ENCODE measurements around the gene OTC.

The OTC gene

DNA sequence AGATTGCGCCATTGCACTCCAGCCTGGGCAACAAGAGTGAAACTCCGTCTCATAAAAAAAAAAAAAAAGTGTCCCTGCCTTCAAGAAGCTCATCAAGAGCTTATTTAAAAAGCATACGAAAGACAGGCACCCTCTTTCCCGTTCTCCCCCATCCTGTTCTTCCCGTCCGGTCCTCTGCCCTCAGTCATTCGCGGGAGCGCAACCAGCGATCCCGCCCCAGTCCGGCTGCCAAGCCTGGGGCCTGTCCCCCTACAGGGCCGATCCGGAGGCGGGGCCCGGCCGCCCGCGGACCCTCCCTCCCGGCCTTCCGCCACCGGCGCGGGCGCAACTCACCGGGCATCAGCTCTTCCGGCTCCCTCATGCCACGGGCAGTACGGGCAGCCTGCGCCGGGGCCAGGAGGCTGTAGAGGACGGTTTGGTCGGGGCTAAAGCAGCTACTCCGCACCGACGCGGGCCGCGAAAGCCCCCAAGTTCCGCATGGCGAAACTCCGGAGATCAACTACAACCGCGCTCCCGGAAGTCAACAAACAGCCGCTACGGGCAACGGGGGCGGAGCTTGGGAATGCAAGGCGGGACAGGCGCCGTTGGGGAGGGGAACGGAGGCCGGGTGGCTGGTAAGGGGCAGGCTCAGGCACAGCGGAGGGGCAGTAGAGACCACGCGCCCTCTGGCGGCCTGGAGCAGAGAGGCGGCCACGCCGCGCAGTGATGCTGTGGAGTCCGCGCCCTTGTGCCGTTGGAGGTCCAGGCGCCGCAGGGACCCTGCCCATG, 25.2 kb upstream of the OTC start, which contains the start of gene RPGR:
RPGR (minus strand) TSS at position 503 of the 768 bp plus-strand sequence; CDS start at position 361, 142 bp downstream.
- Histone ChIP-seq H3K27ac (ENCODE audit: low read depth in 2 of 2, low read length in 2 of 2) (peak within 1 kb of the TSS; percentile 77 to 85), H3K36me3 (ENCODE audit: control insufficient read depth in 2 of 2, insufficient read depth in 2 of 2, low read length in 2 of 2) (no peaks in the 10 kb centered on the region), H3K9ac (ENCODE audit: low read depth in 1 of 2, low read length in 2 of 2) (peak within 1 kb of the TSS; percentile 65 to 74), H3K4me1 (ENCODE audit: control insufficient read depth in 2 of 2, insufficient read depth in 2 of 2, low read length in 2 of 2) (peaks cover 0 to 4% of the 10 kb centered on the region in 2 donors), H3K4me3 (ENCODE audit: low read length in 2 of 2) (peak within 1 kb of the TSS; percentile 77 to 81), H3K9me3 (ENCODE audit: control insufficient read depth in 2 of 2, low read length in 2 of 2) (no peaks in the 10 kb centered on the region), H3K27me3 (ENCODE audit: control insufficient read depth in 2 of 2, insufficient read depth in 2 of 2, low read length in 2 of 2) (no peaks in the 10 kb centered on the region)

DNA sequence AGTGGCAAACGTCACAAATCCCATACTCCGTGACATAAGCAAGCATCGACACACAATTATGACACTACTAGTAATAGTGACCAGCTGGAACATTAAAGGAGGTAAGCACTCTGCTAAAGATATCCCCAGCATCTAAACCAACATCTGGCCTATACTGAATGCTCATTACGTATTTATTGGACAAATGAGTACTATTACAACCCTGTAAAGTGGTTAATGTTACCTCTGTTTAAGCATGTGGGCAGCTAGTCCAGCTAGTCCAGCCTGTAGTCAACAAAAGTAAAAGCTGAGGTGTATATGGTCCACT, 24.7 kb upstream of the OTC start:
- no peaks in the 10 kb centered on the region for H3K36me3 ChIP-seq (ENCODE audit: control insufficient read depth in 2 of 2, insufficient read depth in 2 of 2, low read length in 2 of 2)
- peak overlapping the region; percentile 77 to 85 for H3K27ac ChIP-seq (ENCODE audit: low read depth in 2 of 2, low read length in 2 of 2)
- peaks cover 0 to 4% of the 10 kb centered on the region in 2 donors for H3K4me1 ChIP-seq (ENCODE audit: control insufficient read depth in 2 of 2, insufficient read depth in 2 of 2, low read length in 2 of 2)
- no peaks in the 10 kb centered on the region for H3K9me3 ChIP-seq (ENCODE audit: control insufficient read depth in 2 of 2, low read length in 2 of 2)
- H3K27me3 ChIP-seq (ENCODE audit: control insufficient read depth in 2 of 2, insufficient read depth in 2 of 2, low read length in 2 of 2): no peaks in the 10 kb centered on the region
- no peak overlapping the region for H3K9ac ChIP-seq (ENCODE audit: low read depth in 1 of 2, low read length in 2 of 2)
- H3K4me3 ChIP-seq (ENCODE audit: low read length in 2 of 2): peak overlapping the region; percentile 77 to 81

DNA sequence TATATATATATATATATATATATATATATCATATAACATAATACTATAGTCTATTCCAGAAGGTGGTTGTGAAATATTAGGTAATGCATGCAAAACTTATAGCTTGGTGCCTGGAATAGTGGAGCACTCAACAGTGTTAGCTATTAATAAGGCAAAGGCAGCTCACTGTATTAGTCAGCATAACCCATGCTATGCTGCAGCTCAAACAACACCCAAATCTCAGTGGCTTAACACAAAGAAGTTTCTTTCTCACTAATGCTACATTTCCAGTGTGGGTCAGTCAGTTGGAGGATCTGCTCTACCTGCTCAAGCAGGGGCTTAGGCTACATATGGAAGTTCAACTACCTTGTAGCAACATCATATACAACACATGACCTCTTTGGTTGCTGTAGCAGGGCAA, 19.9 kb upstream of the OTC start:
- Histone ChIP-seq H3K36me3 (ENCODE audit: control insufficient read depth in 2 of 2, insufficient read depth in 2 of 2, low read length in 2 of 2) (no peaks in the 10 kb centered on the region), H3K4me1 (ENCODE audit: control insufficient read depth in 2 of 2, insufficient read depth in 2 of 2, low read length in 2 of 2) (peaks cover 0 to 20% of the 10 kb centered on the region in 2 donors), H3K9me3 (ENCODE audit: control insufficient read depth in 2 of 2, low read length in 2 of 2) (no peaks in the 10 kb centered on the region), H3K27me3 (ENCODE audit: control insufficient read depth in 2 of 2, insufficient read depth in 2 of 2, low read length in 2 of 2) (peaks cover 0 to 2% of the 10 kb centered on the region in 2 donors), H3K27ac (ENCODE audit: low read depth in 2 of 2, low read length in 2 of 2) (no peak overlapping the region), H3K4me3 (ENCODE audit: low read length in 2 of 2) (no peak overlapping the region), H3K9ac (ENCODE audit: low read depth in 1 of 2, low read length in 2 of 2) (no peak overlapping the region)

DNA sequence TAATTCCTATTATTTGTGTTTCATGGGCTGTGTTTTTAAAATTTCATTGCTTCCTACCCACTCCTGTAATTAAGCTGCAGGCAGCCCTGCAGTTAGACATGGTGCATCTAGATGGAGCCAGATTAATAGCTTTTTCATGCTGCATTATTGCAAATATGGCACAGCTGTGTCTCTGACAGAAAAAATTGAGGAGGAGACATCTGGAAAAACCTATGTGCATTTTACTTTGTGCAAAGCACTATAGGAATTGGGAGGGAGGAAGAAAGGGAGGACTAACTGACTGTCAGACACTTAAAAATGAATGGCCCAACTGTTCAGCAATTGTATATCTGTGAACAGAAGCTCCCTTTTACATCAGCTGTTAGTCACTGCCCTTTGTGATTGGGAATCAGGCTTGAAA, 17.0 kb upstream of the OTC start:
- no peaks in the 10 kb centered on the region for H3K9me3 ChIP-seq (ENCODE audit: control insufficient read depth in 2 of 2, low read length in 2 of 2)
- H3K27ac ChIP-seq (ENCODE audit: low read depth in 2 of 2, low read length in 2 of 2): no peak overlapping the region
- H3K36me3 ChIP-seq (ENCODE audit: control insufficient read depth in 2 of 2, insufficient read depth in 2 of 2, low read length in 2 of 2): no peaks in the 10 kb centered on the region
- H3K9ac ChIP-seq (ENCODE audit: low read depth in 1 of 2, low read length in 2 of 2): no peak overlapping the region
- peaks cover 0 to 16% of the 10 kb centered on the region in 2 donors for H3K4me1 ChIP-seq (ENCODE audit: control insufficient read depth in 2 of 2, insufficient read depth in 2 of 2, low read length in 2 of 2)
- no peak overlapping the region for H3K4me3 ChIP-seq (ENCODE audit: low read length in 2 of 2)
- H3K27me3 ChIP-seq (ENCODE audit: control insufficient read depth in 2 of 2, insufficient read depth in 2 of 2, low read length in 2 of 2): peaks cover 0 to 2% of the 10 kb centered on the region in 2 donors

DNA sequence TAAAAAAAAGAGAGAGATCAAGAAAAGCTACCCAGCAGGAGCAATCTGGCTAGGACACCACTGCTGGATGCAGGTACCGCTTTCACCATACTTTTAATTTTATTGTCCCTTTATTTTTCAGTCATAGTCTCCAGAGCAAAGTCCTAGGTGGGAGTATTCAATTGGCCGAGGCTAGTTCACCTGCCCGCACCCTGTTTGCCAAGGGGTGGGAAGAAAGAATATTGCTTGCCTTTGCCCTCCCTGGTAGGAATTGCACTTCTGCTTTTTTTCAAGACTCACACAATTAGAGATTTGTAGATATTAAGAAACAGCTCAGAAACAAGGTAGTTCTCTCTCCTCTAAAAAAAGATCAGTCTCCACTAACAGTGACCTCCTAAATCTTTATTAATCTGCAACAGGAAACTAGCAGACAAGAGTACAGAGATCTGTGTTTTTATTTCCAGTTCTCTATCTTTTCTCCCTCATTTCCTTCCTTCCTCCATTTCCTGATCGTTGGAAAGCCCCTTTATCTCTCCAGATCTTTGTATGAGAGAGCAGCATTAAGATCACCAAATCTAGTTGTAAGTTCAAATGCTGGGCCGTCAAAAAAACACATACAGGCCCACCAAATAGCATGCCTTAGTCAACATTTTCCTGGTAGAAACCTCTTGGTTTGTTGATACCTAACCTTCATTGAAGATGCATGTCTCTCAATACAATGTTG, 15.7 kb upstream of the OTC start:
- Histone ChIP-seq H3K9ac (ENCODE audit: low read depth in 1 of 2, low read length in 2 of 2) (no peak overlapping the region), H3K4me1 (ENCODE audit: control insufficient read depth in 2 of 2, insufficient read depth in 2 of 2, low read length in 2 of 2) (peaks cover 0 to 16% of the 10 kb centered on the region in 2 donors), H3K4me3 (ENCODE audit: low read length in 2 of 2) (no peak overlapping the region), H3K9me3 (ENCODE audit: control insufficient read depth in 2 of 2, low read length in 2 of 2) (no peaks in the 10 kb centered on the region), H3K27ac (ENCODE audit: low read depth in 2 of 2, low read length in 2 of 2) (peak overlapping the region; percentile 61 to 66), H3K36me3 (ENCODE audit: control insufficient read depth in 2 of 2, insufficient read depth in 2 of 2, low read length in 2 of 2) (no peaks in the 10 kb centered on the region), H3K27me3 (ENCODE audit: control insufficient read depth in 2 of 2, insufficient read depth in 2 of 2, low read length in 2 of 2) (peaks cover 0 to 2% of the 10 kb centered on the region in 2 donors)

DNA sequence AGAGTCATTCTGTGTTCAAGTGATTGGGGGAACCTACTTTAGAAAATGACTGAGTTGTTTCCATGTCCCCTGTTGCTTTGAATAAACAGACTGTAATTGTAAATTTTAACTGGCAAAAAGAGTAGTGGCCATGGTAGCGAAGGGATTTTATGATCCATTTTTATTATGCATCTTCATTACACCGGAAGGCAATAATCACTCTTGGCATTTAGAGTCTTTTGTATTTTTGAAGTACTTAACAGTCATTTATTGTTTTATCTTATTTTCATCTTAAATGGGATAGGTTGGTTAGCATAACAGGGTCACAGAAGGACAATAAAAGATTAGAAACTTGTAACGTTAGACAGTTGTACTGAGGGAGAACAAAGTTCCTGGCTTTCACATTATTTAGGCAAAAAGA, 11.0 kb upstream of the OTC start:
- Histone ChIP-seq H3K4me1 (ENCODE audit: control insufficient read depth in 2 of 2, insufficient read depth in 2 of 2, low read length in 2 of 2) (peaks cover 6 to 10% of the 10 kb centered on the region in 2 donors), H3K9me3 (ENCODE audit: control insufficient read depth in 2 of 2, low read length in 2 of 2) (no peaks in the 10 kb centered on the region), H3K36me3 (ENCODE audit: control insufficient read depth in 2 of 2, insufficient read depth in 2 of 2, low read length in 2 of 2) (no peaks in the 10 kb centered on the region), H3K27ac (ENCODE audit: low read depth in 2 of 2, low read length in 2 of 2) (no peak overlapping the region), H3K27me3 (ENCODE audit: control insufficient read depth in 2 of 2, insufficient read depth in 2 of 2, low read length in 2 of 2) (no peaks in the 10 kb centered on the region), H3K9ac (ENCODE audit: low read depth in 1 of 2, low read length in 2 of 2) (no peak overlapping the region), H3K4me3 (ENCODE audit: low read length in 2 of 2) (no peak overlapping the region)

DNA sequence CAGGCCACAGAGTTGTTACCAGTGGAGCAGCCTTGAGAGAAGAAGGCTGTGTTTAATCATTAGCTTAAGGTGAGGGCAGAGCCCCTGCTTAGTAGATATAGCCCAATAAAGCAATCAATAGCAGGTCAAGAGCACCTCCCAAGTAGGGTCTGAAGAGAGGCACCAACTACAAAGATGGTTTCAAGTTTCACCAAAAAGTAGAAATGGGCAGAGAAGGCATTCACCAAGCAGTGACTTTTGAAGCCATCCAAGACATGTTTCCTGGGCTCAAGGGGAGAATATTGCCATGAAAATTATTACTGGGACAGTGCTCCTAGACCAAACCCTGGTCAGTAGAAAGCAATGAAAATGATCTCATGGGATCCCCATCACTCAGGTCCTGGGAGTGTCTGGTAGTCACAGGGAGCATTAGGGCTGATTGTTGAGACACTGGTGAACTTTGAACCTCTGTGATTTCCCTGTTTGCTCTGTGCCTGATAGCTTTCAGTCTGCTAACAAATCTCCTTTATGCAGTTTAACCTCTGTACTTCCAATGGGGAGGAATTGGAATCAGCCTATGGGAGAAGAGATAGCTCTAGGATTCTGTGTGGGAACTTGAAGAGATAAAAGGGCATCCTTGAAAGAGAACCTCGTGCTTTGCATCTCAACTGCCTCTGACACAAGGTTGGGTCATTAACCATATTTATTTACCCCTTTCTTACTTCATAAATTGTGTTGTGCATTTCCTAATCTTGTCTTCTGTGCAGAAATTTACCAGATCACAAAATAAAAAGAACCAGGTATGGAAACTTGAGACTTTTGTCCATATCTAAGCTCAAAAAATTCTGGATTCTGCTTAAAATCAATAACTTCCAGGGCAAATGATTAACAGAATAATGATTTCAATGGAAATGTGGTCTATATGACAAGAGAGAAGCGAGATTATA, 9.3 kb upstream of the OTC start:
- H3K27ac ChIP-seq (ENCODE audit: low read depth in 2 of 2, low read length in 2 of 2): peak overlapping the region; percentile 72 to 74
- H3K27me3 ChIP-seq (ENCODE audit: control insufficient read depth in 2 of 2, insufficient read depth in 2 of 2, low read length in 2 of 2): no peaks in the 10 kb centered on the region
- H3K4me1 ChIP-seq (ENCODE audit: control insufficient read depth in 2 of 2, insufficient read depth in 2 of 2, low read length in 2 of 2): peaks cover 4 to 6% of the 10 kb centered on the region in 2 donors
- H3K36me3 ChIP-seq (ENCODE audit: control insufficient read depth in 2 of 2, insufficient read depth in 2 of 2, low read length in 2 of 2): no peaks in the 10 kb centered on the region
- H3K9ac ChIP-seq (ENCODE audit: low read depth in 1 of 2, low read length in 2 of 2): no peak overlapping the region
- no peaks in the 10 kb centered on the region for H3K9me3 ChIP-seq (ENCODE audit: control insufficient read depth in 2 of 2, low read length in 2 of 2)
- H3K4me3 ChIP-seq (ENCODE audit: low read length in 2 of 2): no peak overlapping the region

DNA sequence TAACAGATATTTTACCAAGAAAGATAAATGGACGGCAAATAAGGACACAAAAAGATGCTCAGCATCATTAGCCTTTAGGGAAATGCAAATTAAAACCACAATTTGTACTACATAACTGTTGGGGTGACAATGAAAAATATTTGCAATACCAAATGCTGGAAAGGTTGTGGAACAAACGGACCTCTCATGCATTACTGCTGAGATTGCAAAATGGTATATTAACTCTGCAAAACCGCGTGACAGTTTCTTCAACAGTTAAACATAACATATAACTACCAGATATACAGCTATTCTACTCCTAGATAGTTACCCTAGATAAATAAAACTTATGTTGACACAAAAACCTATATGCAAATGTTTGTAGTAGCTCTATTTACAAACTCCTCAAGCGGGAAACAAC, 6.3 kb upstream of the OTC start:
- no peak overlapping the region for H3K27ac ChIP-seq (ENCODE audit: low read depth in 2 of 2, low read length in 2 of 2)
- peaks cover 0 to 3% of the 10 kb centered on the region in 2 donors for H3K27me3 ChIP-seq (ENCODE audit: control insufficient read depth in 2 of 2, insufficient read depth in 2 of 2, low read length in 2 of 2)
- H3K4me1 ChIP-seq (ENCODE audit: control insufficient read depth in 2 of 2, insufficient read depth in 2 of 2, low read length in 2 of 2): peaks cover 4 to 6% of the 10 kb centered on the region in 2 donors
- H3K4me3 ChIP-seq (ENCODE audit: low read length in 2 of 2): no peak overlapping the region
- H3K9ac ChIP-seq (ENCODE audit: low read depth in 1 of 2, low read length in 2 of 2): no peak overlapping the region
- H3K9me3 ChIP-seq (ENCODE audit: control insufficient read depth in 2 of 2, low read length in 2 of 2): no peaks in the 10 kb centered on the region
- no peaks in the 10 kb centered on the region for H3K36me3 ChIP-seq (ENCODE audit: control insufficient read depth in 2 of 2, insufficient read depth in 2 of 2, low read length in 2 of 2)

DNA sequence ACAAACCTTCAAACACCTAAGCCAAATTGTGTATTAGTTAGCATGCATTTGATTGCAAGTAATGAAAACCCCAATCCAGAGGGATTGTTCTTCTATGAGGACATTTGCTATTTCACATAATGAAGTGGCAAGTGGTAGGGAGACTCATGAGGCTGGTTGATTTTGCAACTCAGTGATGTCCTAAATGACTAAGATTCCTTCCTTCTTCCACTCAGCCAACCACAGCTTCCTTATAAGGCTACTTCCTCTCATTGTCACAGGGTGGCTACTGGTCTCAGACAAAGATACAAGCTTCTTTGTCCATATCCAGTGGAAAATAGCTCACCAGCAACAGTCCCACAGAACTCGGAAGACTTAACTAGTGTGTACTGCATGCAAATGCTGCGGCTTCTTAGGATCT, 5.3 kb upstream of the OTC start:
- Histone ChIP-seq H3K4me3 (ENCODE audit: low read length in 2 of 2) (no peak overlapping the region), H3K27ac (ENCODE audit: low read depth in 2 of 2, low read length in 2 of 2) (no peak overlapping the region), H3K4me1 (ENCODE audit: control insufficient read depth in 2 of 2, insufficient read depth in 2 of 2, low read length in 2 of 2) (peaks cover 4 to 6% of the 10 kb centered on the region in 2 donors), H3K27me3 (ENCODE audit: control insufficient read depth in 2 of 2, insufficient read depth in 2 of 2, low read length in 2 of 2) (peaks cover 0 to 3% of the 10 kb centered on the region in 2 donors), H3K9me3 (ENCODE audit: control insufficient read depth in 2 of 2, low read length in 2 of 2) (no peaks in the 10 kb centered on the region), H3K36me3 (ENCODE audit: control insufficient read depth in 2 of 2, insufficient read depth in 2 of 2, low read length in 2 of 2) (no peaks in the 10 kb centered on the region), H3K9ac (ENCODE audit: low read depth in 1 of 2, low read length in 2 of 2) (no peak overlapping the region)

Data from mucosa of rectum (tissue), 2 donors.